DOHH2 (cell line): ENCODE data around the gene DRD2.

Experiments used
- H3F3A ChIP-seq: fragments of 200-600 bp; sonication (generic), shearing (Covaris generic); 2 replicates; pipeline ENCODE4 v1.6.0; 2016; ENCODE audit warnings: antibody characterized with exemption, mild to moderate bottlenecking; ENCODE audit not compliant: control insufficient read depth, insufficient read depth
- H3K27ac ChIP-seq: fragments of 200-600 bp; sonication (generic); 2 replicates; pipeline ENCODE4 v1.5.1; 2014; ENCODE audit warnings: low read depth, mild to moderate bottlenecking, low read length, moderate library complexity
- H3K27me3 ChIP-seq: fragments of 200-600 bp; sonication (generic); 2 replicates; pipeline ENCODE4 v1.6.1; 2014; ENCODE audit warnings: mild to moderate bottlenecking, low read length, mixed read lengths; ENCODE audit not compliant: control insufficient read depth
- H3K36me3 ChIP-seq: fragments of 200-600 bp; sonication (generic); 2 replicates; pipeline ENCODE4 v1.6.1; 2014; ENCODE audit warnings: mild to moderate bottlenecking, low read length, moderate library complexity, mixed read lengths; ENCODE audit not compliant: control insufficient read depth
- H3K4me1 ChIP-seq: fragments of 200-600 bp; sonication (generic); 2 replicates; pipeline ENCODE4 v1.6.1; 2014; ENCODE audit warnings: mild to moderate bottlenecking, low read length, mixed read lengths; ENCODE audit not compliant: control insufficient read depth
- H3K4me2 ChIP-seq: fragments of 200-600 bp; sonication (generic); 2 replicates; pipeline ENCODE4 v1.6.0; 2014; ENCODE audit warnings: mild to moderate bottlenecking, low read length, moderate library complexity
- H3K4me3 ChIP-seq: fragments of 200-600 bp; sonication (generic); 2 replicates; pipeline ENCODE4 v1.5.1; 2014; ENCODE audit warnings: mild to moderate bottlenecking, low read length, mixed read lengths
- H3K79me2 ChIP-seq: fragments of 200-600 bp; sonication (generic); 2 replicates; pipeline ENCODE4 v1.6.1; 2014; ENCODE audit warnings: mild to moderate bottlenecking, low read length, mixed read lengths; ENCODE audit not compliant: control insufficient read depth
- H3K9me2 ChIP-seq: fragments of 200-600 bp; sonication (generic); replicated peaks from 2 replicates; pipeline ENCODE4 v1.6.1; 2014; ENCODE audit warnings: mild to moderate bottlenecking, low read length, mixed read lengths; ENCODE audit not compliant: control insufficient read depth
- H3K9me3 ChIP-seq: fragments of 200-600 bp; sonication (generic); 2 replicates; pipeline ENCODE4 v1.6.1; 2014; ENCODE audit warnings: antibody characterized with exemption, low read length, mixed read lengths; ENCODE audit not compliant: control insufficient read depth, insufficient read depth
- H4K20me1 ChIP-seq: fragments of 200-600 bp; sonication (generic); 2 replicates; pipeline ENCODE4 v1.6.0; 2014; ENCODE audit warnings: low read depth, mild to moderate bottlenecking, antibody characterized with exemption, low read length, moderate library complexity; ENCODE audit not compliant: control insufficient read depth, insufficient read depth
- EZH2phosphoT487 ChIP-seq: fragments of 200-600 bp; sonication (generic); IDR thresholded peaks from 2 replicates; pipeline ENCODE4 v1.6.1; 2017; ENCODE audit warnings: borderline replicate concordance, mild to moderate bottlenecking, antibody characterized with exemption, low read length, moderate library complexity, mixed read lengths
- TF ChIP-seq, protein P1 (sequence below): fragments of 200-600 bp; sonication (generic); IDR thresholded peaks from one replicate; pipeline ENCODE4 v1.5.1; 2014; ENCODE audit warnings: antibody characterized with exemption, mild to moderate bottlenecking, low read depth, low read length; ENCODE audit not compliant: poor library complexity, severe bottlenecking

Gene DRD2

GRCh38 chr11:113375402-113375801, 99.8 kb downstream of the DRD2 start:
- Histone ChIP-seq H3K9me2 (no peaks in the 10 kb centered on the region), H3K27me3 (no peaks in the 10 kb centered on the region), H3K36me3 (no peaks in the 10 kb centered on the region), H3K27ac (no peak overlapping the region), H3K4me3 (no peak overlapping the region), H3K4me2 (no peak overlapping the region), H3K9me3 (no peaks in the 10 kb centered on the region), H3K79me2 (no peaks in the 10 kb centered on the region), H3F3A (no peaks in the 10 kb centered on the region), H3K4me1 (no peaks in the 10 kb centered on the region), H4K20me1 (no peaks in the 10 kb centered on the region)
- TF ChIP-seq, protein P1, sequence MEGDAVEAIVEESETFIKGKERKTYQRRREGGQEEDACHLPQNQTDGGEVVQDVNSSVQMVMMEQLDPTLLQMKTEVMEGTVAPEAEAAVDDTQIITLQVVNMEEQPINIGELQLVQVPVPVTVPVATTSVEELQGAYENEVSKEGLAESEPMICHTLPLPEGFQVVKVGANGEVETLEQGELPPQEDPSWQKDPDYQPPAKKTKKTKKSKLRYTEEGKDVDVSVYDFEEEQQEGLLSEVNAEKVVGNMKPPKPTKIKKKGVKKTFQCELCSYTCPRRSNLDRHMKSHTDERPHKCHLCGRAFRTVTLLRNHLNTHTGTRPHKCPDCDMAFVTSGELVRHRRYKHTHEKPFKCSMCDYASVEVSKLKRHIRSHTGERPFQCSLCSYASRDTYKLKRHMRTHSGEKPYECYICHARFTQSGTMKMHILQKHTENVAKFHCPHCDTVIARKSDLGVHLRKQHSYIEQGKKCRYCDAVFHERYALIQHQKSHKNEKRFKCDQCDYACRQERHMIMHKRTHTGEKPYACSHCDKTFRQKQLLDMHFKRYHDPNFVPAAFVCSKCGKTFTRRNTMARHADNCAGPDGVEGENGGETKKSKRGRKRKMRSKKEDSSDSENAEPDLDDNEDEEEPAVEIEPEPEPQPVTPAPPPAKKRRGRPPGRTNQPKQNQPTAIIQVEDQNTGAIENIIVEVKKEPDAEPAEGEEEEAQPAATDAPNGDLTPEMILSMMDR, result no peak
- no peak for TF ChIP-seq EZH2phosphoT487

DNA sequence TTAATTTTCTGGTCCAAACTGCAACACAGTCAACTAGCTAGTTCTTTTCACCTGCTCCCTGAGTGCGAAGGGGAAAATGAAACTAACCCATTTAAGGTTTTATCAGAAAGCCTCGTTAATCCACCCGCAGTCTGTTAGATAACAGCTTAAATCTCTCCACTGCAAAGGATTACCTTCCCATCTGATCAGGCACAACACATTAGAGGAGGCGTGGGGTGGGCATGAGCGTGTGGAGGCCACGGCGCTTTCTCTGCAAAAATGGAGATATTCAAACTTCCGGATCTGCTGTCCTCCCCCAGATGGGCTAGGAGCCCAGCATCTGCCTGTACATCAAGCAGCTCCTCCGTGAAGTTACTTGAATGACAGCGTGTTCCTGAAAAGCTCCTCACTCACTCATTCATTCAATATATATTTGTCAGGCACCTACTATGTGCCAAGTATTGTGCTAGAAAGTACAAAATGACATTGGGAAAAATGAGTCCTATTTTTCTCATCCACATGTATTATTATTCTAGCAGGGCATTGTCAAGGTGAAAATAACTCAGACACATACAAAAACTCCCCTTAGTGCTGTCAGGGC, 101.1 kb downstream of the DRD2 start:
- H3K27ac ChIP-seq, result no peak overlapping the region

GRCh38 chr11:113373306-113373705, 101.9 kb downstream of the DRD2 start:
- no peak overlapping the region for H3K4me2 ChIP-seq
- H3K79me2 ChIP-seq, result no peaks in the 10 kb centered on the region
- H3K27ac ChIP-seq, result no peak overlapping the region
- H3K4me3 ChIP-seq, result no peak overlapping the region
- no peaks in the 10 kb centered on the region for H3K27me3 ChIP-seq
- no peaks in the 10 kb centered on the region for H3K9me3 ChIP-seq
- H3K4me1 ChIP-seq, result no peaks in the 10 kb centered on the region
- H4K20me1 ChIP-seq, result no peaks in the 10 kb centered on the region
- TF ChIP-seq, protein P1, result no peak
- TF ChIP-seq EZH2phosphoT487, result no peak
- no peaks in the 10 kb centered on the region for H3F3A ChIP-seq
- H3K36me3 ChIP-seq, result no peaks in the 10 kb centered on the region
- H3K9me2 ChIP-seq, result no peaks in the 10 kb centered on the region

More for the DNA sequence above, 101.1 kb downstream of the DRD2 start:
- Histone ChIP-seq H3K27me3 (no peaks in the 10 kb centered on the region), H3K9me3 (no peaks in the 10 kb centered on the region), H4K20me1 (no peaks in the 10 kb centered on the region), H3K9me2 (no peaks in the 10 kb centered on the region), H3K4me2 (no peak overlapping the region), H3K79me2 (no peaks in the 10 kb centered on the region), H3K4me3 (no peak overlapping the region), H3K36me3 (no peaks in the 10 kb centered on the region), H3F3A (no peaks in the 10 kb centered on the region), H3K4me1 (no peaks in the 10 kb centered on the region)
- TF ChIP-seq EZH2phosphoT487, result no peak
- TF ChIP-seq, protein P1, result no peak
